GM12873 (cell line): ENCODE measurements around the gene B3GALT5.

ENCODE experiments used
- CTCF ChIP-seq: IDR thresholded peaks from 2 replicates; pipeline ENCODE4 v1.5.1; 2012; ENCODE audit warnings: low read depth, mild to moderate bottlenecking, moderate library complexity, low read length, control low read depth; ENCODE audit not compliant: insufficient read depth; ENCODE audit errors: missing control alignments

Gene B3GALT5

GRCh38 chr21:39663742-39664492 lies 51.2 kb downstream of the B3GALT5 start:
- TF ChIP-seq CTCF: no peak

DNA sequence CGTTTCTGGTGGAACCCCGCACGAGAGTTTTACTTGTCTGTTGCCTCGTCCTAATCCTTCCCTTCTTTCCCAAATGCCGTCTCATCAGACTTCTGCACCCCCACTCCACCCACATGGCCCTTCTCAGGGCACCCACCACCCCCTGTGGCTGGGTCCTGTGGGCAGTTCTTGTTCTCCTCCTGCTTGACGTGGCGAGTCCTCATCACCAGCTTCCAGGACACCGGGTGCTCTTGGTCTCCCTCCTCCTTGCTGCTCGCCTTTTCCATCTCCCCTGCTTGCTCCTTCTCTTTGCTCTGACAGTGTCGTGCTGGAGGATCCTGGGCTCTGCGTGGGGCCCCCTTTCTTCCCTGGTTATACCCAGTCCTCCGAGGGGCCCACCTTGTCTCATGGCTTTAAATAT lies 51.8 kb downstream of the B3GALT5 start:
- no peak for TF ChIP-seq CTCF

GRCh38 chr21:39666026-39666425 lies 53.3 kb downstream of the B3GALT5 start:
- no peak for TF ChIP-seq CTCF

GRCh38 chr21:39666681-39667315 lies 54.1 kb downstream of the B3GALT5 start:
- no peak for TF ChIP-seq CTCF

GRCh38 chr21:39667353-39667891 lies 54.7 kb downstream of the B3GALT5 start:
- no peak for TF ChIP-seq CTCF

GRCh38 chr21:39668369-39668768 lies 55.6 kb downstream of the B3GALT5 start:
- TF ChIP-seq CTCF: no peak

DNA sequence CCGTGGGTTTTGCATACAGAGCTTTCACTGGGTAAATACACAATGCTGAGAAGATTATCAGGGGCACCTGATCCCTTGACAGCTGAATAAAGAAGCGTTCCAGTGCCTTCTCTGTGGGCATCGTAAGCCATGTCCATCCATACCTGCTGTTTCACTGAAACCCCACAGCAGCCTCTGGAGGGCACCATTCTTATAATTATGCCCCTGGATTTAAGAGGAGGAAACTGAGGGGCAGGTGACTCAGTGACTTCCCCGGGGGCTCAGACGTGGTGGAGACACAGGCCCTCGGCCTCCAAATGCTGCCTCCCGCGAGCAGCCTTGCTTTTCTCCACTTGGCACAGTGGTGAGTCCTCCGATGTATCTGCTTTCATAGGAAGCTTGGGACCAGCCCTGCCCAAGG lies 56.7 kb downstream of the B3GALT5 start:
- no peak for TF ChIP-seq CTCF
